Cardiac septum (tissue), 1 donor: ENCODE data around the gene TGFBR3. TPM values are rescaled to one million over a fixed set of nuclear protein-coding genes. Genes with fewer than 3 reads are reported as not detected.
"Not testable (repeated sequence)": the region's sequence is repeated elsewhere in the genome, so short reads cannot be mapped to it uniquely, and the experiment has no call there.

ENCODE experiments used
- DNase-seq: peaks from one replicate; pipeline ENCODE4 v3.0.0-alpha.2; 2020; ENCODE audit warnings: low spot score
- intact Hi-C: fragments of 100-400 bp; cut with DNase I; formaldehyde crosslinking; loops from one replicate; pipeline ENCODE4 v1.14.0; 2022
- total RNA-seq: library from RNA; stranded (reverse); fragmentation: NEBNext Ultra II Directional; extraction: Animal tissue kit (Norgen Biotek cat#: 25700); gene quantifications from one replicate; pipeline ENCODE4 v1.2.1, GENCODE V29; 2021
- donor health status: DM: no; HTN: no; CAD: no.

The TGFBR3 gene
- total RNA-seq, 1 donor from 2014 or later, result 12.6 TPM

DNA sequence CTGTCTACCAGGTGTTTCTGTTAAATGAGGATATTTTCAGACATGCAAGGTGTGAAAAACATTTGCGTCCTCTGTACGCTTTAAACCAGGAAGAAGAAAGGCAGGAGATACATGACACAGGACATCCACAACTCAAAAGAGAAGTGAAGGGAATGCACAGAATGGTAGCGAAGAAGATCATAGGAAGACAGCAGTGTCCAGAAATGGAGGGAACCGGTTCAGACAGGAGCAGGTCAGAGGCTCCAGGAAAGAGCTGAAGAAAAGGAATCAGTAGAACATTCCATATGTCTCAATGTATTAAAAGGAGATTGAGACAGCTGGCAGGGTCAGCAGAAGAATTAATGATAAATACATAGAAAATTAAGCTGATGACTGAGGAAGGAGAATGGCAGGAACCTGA, 194.4 kb downstream of the TGFBR3 start:
- DNase-seq, result no peak
- intact Hi-C loops, result loop anchor here (5.0 to 10.0 kb wide), 2 partner anchors 189 to 193 kb away; partner anchors contain the start of genes CDC7 and TGFBR3

- intact Hi-C loops, result loop anchor here (5.0 to 10.0 kb wide), 2 partner anchors 188 to 195 kb away; partner anchors contain the start of genes CDC7 and TGFBR3
- no peak for DNase-seq
Observed at GRCh38 chr1:91689641-91690481, 196.1 kb downstream of the TGFBR3 start.

DNA sequence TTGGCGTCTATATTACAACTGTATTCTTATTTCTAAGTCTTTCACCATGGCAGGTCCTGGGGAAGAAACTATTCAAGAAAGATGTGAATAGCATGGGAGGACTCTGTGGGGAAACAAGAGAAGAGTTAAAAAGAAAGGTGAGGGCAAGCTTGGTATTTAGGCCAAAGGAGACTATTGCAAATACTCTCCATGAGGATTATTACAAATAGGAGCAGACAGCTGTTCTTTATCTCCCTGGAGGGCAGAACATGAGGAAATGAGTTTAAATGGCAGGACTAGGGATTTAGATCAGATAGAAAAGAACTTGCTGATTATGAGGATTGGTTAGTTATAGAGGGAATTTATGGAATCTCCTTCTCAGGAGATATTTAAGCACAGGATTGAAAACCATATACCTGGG, 198.5 kb downstream of the TGFBR3 start:
- intact Hi-C loops, result no loop called here
- no peak for DNase-seq

DNA sequence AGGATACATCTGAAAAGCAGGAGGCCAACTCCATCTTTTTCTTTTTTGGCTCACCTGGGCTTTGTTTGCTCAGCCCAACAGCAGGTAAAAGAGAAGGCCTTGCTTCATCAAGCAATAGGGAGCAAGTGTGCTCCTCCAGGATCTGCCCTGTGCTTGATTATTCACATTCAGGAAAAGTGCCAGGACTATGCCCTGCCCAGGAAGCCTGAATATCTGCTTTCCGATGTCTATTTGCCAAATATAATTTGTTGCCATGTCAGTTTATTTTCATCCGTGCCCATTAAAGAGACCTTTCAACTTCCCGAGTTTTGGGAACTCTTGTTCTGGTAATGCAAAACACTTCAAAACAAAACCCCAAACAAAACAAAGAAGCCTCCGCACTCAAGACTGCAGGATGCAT, 200.0 kb downstream of the TGFBR3 start:
- intact Hi-C loops, result no loop called here
- DNase-seq, result no peak

DNA sequence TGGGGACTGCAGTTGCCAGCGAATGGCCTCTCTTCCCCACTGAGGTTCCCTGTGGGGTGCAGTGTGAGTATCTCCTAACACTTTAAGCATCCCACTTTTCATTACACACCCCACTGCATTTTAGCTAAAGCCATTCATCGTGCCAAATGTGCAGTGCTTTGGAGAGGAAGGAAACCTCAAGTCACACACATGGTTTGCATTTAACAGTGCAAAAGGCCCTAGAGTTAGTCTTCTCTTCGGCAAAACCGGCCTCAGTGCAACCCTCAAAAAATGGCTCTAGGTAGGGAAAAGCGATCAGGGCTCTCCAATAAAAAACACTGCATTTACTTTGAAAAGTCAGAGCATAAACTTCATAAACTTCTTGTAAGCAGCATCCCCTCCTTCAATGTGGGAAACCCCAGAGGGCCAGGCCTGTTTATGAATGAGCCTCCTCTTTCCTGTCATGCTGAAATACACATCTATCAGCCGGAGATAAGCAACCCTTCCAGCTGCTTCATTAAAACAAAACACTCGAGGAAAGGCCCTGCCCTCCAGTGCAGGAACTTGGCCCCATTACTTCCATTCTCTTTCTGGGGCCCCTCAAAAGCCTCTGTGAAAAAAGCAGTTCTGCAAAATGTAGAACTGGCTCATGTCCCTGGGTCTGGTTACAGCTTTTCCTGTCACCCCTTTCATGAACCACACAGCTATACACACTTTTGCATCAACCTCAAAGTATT, 201.3 kb downstream of the TGFBR3 start:
- intact Hi-C loops, result no loop called here
- DNase-seq, result no peak

DNA sequence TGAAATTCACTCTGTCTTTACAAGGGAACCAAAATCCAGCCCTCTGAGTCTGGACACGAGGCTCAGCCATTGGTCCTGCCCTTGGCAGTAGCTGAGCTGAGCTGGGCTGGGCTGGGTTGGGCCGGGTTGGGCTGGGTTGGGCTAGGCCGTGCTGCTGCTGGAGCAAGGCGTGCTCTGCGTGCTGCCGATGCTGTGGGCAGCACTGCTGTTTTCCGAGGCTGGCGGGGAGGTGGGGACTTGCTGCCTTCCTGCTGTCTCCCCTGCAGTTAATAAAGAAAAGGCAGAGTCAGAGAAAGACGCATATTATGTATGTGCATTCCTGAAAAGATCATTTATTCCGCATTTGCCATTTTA, 202.4 kb downstream of the TGFBR3 start:
- no peak for DNase-seq
- intact Hi-C loops, result no loop called here

DNA sequence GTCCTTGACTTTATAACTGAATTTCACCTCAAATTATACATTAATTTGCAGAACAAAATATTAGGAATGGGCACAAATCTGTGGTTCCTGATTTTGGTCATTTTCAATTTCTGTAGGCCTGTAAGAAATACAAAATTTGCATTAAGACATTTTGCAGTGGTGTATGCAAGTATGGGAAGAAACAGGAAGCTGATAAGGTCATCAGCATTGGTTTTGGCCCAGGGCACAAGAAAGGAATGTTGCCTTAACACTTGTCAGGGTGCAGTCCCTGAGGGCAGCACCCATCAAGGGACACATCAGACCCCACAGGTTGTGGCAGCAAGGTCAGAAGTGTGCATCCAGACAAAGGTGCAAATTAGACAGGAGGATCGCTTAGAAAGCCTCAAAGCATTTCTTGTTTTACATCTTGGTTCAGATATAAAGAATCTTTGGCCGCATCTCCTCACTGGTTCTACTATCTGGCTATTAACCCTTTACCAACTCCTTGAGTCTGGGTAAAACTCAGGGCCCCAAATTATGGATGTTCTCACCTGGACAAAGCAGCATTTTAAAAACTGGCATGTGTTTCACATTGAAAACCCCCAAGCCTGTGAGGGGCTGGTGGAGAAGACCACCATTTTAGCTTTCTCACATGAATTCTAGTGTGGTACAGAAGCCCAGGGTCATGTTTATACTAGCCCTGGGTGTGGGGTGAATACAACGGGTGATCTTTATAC, 202.9 kb downstream of the TGFBR3 start:
- intact Hi-C loops, result no loop called here
- DNase-seq, result no peak

DNA sequence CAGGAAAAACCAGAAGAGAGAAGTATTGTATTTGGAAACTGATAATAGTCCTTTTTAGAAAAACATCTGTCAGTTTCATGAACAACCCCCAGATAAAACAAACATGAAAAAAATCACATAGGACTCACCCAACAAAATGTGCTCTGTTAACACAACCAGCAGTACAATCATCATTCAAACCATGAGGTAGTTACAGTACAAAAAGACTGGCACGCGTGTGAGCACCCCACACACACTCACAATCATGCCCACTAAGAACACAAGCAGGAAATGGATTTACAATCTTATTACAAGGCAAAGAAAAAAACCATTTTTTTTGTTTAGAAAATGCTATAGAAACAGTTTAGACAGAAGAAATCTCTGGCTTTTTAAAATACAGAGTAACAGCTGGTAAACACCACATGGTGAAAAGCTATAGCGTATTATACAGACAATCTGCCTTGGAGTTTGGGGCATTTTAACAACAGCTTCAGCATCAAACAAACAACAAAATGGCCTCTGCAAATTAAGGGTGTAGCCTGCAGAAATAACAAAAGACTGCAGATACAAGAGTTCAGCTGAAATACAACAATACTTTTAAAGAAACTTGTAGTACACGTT, 205.3 kb downstream of the TGFBR3 start:
- intact Hi-C loops, result no loop called here
- DNase-seq, result no peak

- no peak for DNase-seq
- intact Hi-C loops, result no loop called here
Observed at GRCh38 chr1:91679446-91679845, 206.5 kb downstream of the TGFBR3 start.

- intact Hi-C loops, result no loop called here
Observed at GRCh38 chr1:91676030-91676429, 209.9 kb downstream of the TGFBR3 start.

GRCh38 chr1:91674107-91674506, 211.8 kb downstream of the TGFBR3 start:
- no peak for DNase-seq
- intact Hi-C loops, result no loop called here

More at GRCh38 chr1:91676030-91676429, 209.9 kb downstream of the TGFBR3 start:
- DNase-seq, result no peak

- no peak for DNase-seq
- intact Hi-C loops, result no loop called here
Observed at GRCh38 chr1:91673613-91674012, 212.3 kb downstream of the TGFBR3 start.

- no peak for DNase-seq
- intact Hi-C loops, result no loop called here
Observed at GRCh38 chr1:91672601-91673161, 213.3 kb downstream of the TGFBR3 start.

DNA sequence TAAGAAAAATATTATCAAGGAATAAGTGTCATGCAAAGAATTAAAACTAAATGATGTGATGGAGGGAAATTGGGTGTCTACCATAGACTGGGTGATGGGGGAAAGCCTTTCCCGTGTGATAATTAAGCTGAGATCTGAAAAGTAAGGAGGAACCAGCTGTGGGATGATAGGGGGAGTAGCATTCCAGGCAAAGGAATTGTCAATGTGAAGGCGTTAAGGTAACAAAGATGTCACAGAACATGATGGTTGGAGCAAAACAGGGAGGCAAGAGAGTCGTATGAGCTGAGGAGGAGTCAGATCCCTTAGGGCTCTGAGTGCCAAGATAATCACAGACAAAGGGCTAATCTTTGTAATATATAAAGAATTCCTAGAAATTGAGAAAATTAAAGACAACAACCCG, 215.2 kb downstream of the TGFBR3 start:
- DNase-seq, result no peak
- intact Hi-C loops, result no loop called here

DNA sequence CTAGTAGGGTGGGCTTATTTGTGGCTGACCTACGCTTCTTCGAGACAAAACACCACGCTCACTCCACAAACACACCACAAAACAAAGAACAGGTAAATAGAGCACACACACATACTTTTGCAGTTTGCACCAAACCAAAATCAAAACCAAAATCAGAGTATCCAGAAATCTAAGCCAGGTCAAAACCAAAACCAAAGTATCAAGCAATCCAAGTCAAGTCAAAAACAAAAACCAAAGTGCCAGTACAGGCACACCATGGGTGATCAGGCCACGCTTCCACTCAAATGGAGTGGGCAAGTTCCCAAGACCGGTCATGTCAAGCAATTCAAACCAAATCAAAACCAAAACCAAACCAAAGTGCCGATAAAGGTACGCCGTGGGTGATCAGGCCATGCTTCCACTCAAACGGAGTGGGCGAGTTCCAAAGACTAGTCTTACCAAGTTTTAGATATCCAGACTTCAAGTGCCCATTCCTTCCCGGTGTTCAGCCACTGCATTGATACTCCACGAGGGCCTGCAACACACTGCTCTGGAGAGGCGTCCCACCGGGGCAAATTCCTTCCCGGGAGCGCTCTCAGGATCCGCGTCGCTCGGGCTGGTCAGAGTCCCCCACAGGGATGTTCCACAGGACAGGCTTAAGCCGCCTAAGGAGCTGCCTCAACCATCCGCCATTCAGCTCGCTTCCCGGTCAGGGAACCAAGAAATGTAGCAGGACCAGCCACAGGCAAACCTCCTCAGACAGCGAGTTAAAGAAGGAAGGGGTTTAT, 216.2 kb downstream of the TGFBR3 start:
- DNase-seq, result no peak
- intact Hi-C loops, result no loop called here

- intact Hi-C loops, DNase-seq: not testable (repeated sequence)
Observed at GRCh38 chr1:91666651-91667050, 219.3 kb downstream of the TGFBR3 start.

DNA sequence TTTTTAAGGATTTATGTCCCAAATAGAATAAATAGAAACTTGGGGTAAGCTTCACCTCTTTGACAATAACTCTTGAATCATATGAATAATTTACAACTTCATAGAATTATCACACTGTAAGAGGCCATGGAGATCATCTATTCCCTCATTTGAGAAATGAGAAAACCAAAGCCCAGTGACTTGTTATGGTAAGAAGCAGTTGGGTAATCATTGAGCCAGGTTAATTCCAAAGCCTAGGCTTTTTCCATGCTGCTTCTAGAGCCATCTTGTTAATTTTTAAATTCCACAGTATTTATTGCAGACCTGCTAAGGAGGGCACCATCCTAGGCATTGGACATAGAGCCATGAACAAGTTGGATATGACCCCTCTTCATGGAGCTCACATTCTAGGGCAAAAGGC, 224.8 kb downstream of the TGFBR3 start:
- no peak for DNase-seq
- intact Hi-C loops, result no loop called here

DNA sequence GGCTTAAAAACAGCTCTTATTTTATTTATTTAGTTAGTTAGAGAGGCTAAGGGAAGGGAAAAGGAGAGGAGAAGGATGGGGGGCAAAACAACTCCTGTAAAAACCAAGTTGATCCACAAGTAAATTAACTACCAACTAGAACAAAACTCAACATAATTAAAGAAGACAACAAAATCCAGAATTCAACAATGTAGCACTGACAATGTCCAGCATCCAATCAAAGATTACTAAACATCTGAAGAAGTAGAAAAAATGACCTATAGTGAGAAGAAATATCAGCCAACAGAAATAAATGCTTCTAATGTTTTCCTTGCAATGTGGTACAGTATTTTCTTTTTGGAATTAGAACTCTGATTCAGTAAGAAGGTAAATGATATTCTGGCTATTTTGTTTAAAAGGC, 225.2 kb downstream of the TGFBR3 start:
- intact Hi-C loops, result no loop called here
- DNase-seq, result no peak

DNA sequence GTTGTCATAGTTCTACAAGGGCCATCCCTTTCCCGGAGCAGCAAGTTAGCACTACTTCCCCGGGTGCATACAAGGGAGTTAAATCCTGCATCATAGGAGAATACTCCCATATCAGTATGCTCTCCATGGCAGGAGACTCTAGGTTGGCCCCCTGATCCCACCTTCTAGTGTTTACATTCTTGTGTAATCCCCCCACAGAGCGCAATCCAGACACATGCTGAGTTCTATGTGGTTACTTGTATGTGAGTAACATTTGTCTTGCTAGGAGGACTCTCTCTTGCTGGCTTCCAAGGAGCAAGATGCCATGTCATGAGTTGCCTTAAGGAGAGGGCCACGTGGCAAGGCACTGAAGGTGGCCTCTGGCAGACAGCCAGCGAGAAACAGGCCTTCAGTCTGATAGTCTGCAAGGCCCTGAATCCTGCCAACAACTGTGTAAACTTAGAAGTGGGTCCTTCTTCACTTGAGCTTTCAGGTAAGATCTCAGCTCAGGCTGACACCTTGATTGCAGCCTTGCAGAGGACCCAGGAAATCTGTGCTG, 230.0 kb downstream of the TGFBR3 start:
- no peak for DNase-seq

More for the DNA sequence above, 230.0 kb downstream of the TGFBR3 start:
- intact Hi-C loops, result no loop called here
